CD4-positive, alpha-beta T cell (primary cell): ENCODE measurements around the gene GAS2L2. TPM values are rescaled to one million over a fixed set of nuclear protein-coding genes. Genes with fewer than 3 reads are reported as not detected.
"Not testable (repeated sequence)": the region's sequence is repeated elsewhere in the genome, so short reads cannot be mapped to it uniquely, and the experiment has no call there.

Experiments
- ATAC-seq: fragments of 200-7000 bp; cut with Tn5 transposase; one replicate; pipeline ENCODE4 v1.10.0; 2022; ENCODE audit warnings: mild to moderate bottlenecking; ENCODE audit not compliant: poor library complexity
- CTCF ChIA-PET: fragments of 350-600 bp; sonication (Branson Sonifier 250); formaldehyde crosslinking; loops from one replicate; lab custom pipeline; 2021; ENCODE audit warnings: antibody characterized with exemption, inconsistent platforms; lab: Charles Lee
- POLR2A ChIA-PET: fragments of 350-600 bp; sonication (Branson Sonifier 250); formaldehyde crosslinking; loops from one replicate; lab custom pipeline; 2021; ENCODE audit warnings: antibody characterized with exemption, inconsistent platforms; lab: Charles Lee
- DNase-seq, 14 experiments: peaks; one replicate each; pipeline ENCODE4 v3.0.0-alpha.2; 2013 to 2020; ENCODE audit warnings: mixed read lengths in 2 of 14
- H3K27ac ChIP-seq, 2 donors: one replicate each; pipeline versions ENCODE4 v1.5.1 to v1.7.0; 2013; ENCODE audit warnings: low read length in 2 of 2, low read depth in 1 of 2, mild to moderate bottlenecking in 1 of 2
- H3K27me3 ChIP-seq, 2 experiments: 1 replicate in 1 of 2; 2 replicates in 1 of 2; pipeline versions ENCODE4 v1.6.1 to v1.7.0; 2013; ENCODE audit warnings: low read length in 2 of 2, control low read depth in 1 of 2, mild to moderate bottlenecking in 1 of 2, moderate library complexity in 1 of 2; ENCODE audit not compliant: insufficient read depth in 2 of 2, control insufficient read depth in 1 of 2
- H3K36me3 ChIP-seq: one replicate; pipeline ENCODE4 v1.6.1; 2013; ENCODE audit warnings: low read length, control low read depth; ENCODE audit not compliant: insufficient read depth
- H3K4me1 ChIP-seq: one replicate; pipeline ENCODE4 v1.6.1; 2013; ENCODE audit warnings: low read length, control low read depth; ENCODE audit not compliant: insufficient read depth
- H3K4me3 ChIP-seq: one replicate; pipeline ENCODE4 v1.5.1; 2013; ENCODE audit warnings: mild to moderate bottlenecking, low read length, moderate library complexity
- H3K9me3 ChIP-seq, 2 experiments: 1 replicate in 1 of 2; 2 replicates in 1 of 2; pipeline versions ENCODE4 v1.6.1 to v1.7.0; 2013; ENCODE audit warnings: low read length in 2 of 2, mild to moderate bottlenecking in 2 of 2, control low read depth in 1 of 2, moderate library complexity in 1 of 2; ENCODE audit not compliant: control insufficient read depth in 1 of 2, insufficient read depth in 1 of 2
- H3K27ac Mint-ChIP-seq: one replicate; pipeline ENCODE4 v1.8.0; 2020; ENCODE audit warnings: mixed read lengths
- H3K27me3 Mint-ChIP-seq: one replicate; pipeline ENCODE4 v1.8.0; 2021; ENCODE audit warnings: mixed read lengths
- H3K36me3 Mint-ChIP-seq: one replicate; pipeline ENCODE4 v1.8.0; 2021; ENCODE audit warnings: low read depth, mixed read lengths
- H3K4me1 Mint-ChIP-seq: one replicate; pipeline ENCODE4 v1.8.0; 2021; ENCODE audit warnings: low read depth, mixed read lengths
- H3K4me3 Mint-ChIP-seq: one replicate; pipeline ENCODE4 v1.8.0; 2020; ENCODE audit warnings: mild to moderate bottlenecking, mixed read lengths
- H3K9me3 Mint-ChIP-seq: one replicate; pipeline ENCODE4 v1.8.0; 2020; ENCODE audit warnings: mixed read lengths
- intact Hi-C, 2 experiments: fragments of 100-400 bp; cut with DNase I in 1 of 2; cut with micrococcal nuclease in 1 of 2; formaldehyde crosslinking; loops; one replicate each; pipeline versions ENCODE4 v1.15.1 to v1.9.0; 2023 to 2025; cut with DNase I, micrococcal nuclease
- total RNA-seq, 174 experiments: library from RNA in 2 of 174; stranded (reverse) in 2 of 174; gene quantifications; one replicate each; pipeline ENCODE4 v1.2.3 and lab custom pipeline; 2021 to 2026
- TF ChIP-seq, protein P1 (sequence below): fragments of 200-600 bp; IDR thresholded peaks from one replicate; pipeline ENCODE4 v1.8.0; 2022; ENCODE audit warnings: antibody characterized with exemption, mild to moderate bottlenecking

Gene GAS2L2
- total RNA-seq, 2 experiments from 2014 or later = 0.19 to 0.22 TPM

DNA sequence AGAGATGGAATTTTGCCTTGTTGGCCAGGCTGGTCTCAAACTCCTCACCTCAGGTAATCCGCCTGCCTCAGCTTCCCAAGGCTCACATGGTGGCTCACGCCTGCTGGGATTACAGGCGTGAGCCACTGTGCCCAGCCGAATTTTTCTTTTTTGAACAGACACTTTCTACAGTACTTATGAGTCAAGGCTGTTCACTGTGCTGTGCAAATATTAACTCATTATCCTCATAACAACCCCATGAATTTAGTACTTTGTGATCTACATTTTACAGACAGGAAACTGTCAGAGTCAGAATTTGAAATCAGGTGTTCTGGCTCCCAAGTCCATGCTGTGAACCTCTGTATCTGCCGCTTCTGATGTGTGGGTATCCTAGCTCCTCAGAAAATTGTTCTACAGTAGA, 47.3 kb downstream of the GAS2L2 start:
- H3K4me1 ChIP-seq = peaks cover 8% of the 10 kb centered on the region
- no peak for ATAC-seq
- intact Hi-C loops = no loop called here

DNA sequence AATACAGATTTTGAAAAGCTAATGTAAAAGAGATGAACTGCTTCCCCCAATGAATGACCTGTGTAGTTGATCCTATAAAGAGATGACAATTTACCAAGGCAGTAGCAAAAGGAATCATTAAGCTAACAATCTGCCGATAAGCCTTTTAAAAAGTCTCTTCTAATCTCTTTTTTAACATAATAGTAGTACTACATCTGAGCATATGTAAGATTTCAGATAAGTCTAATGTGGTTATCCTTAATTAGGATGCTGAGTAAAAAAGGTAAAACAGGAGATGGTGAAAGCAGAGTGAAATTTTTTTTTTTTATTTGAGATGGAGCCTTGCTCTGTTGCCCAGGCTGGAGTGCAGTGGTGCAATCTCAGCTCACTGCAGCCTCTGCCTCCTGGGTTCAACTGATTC, 47.8 kb downstream of the GAS2L2 start:
- TF ChIP-seq, protein P1, sequence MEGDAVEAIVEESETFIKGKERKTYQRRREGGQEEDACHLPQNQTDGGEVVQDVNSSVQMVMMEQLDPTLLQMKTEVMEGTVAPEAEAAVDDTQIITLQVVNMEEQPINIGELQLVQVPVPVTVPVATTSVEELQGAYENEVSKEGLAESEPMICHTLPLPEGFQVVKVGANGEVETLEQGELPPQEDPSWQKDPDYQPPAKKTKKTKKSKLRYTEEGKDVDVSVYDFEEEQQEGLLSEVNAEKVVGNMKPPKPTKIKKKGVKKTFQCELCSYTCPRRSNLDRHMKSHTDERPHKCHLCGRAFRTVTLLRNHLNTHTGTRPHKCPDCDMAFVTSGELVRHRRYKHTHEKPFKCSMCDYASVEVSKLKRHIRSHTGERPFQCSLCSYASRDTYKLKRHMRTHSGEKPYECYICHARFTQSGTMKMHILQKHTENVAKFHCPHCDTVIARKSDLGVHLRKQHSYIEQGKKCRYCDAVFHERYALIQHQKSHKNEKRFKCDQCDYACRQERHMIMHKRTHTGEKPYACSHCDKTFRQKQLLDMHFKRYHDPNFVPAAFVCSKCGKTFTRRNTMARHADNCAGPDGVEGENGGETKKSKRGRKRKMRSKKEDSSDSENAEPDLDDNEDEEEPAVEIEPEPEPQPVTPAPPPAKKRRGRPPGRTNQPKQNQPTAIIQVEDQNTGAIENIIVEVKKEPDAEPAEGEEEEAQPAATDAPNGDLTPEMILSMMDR = no peak
- peaks cover 59% of the 10 kb centered on the region for H3K36me3 Mint-ChIP-seq
- H3K9me3 Mint-ChIP-seq = no peaks in the 10 kb centered on the region
- H3K4me3 Mint-ChIP-seq = no peak overlapping the region
- Histone ChIP-seq H3K36me3 (peaks cover 21% of the 10 kb centered on the region), H3K9me3 (no peaks in the 10 kb centered on the region), H3K4me1 (peaks cover 8% of the 10 kb centered on the region), H3K27ac (no peak overlapping the region), H3K4me3 (no peak overlapping the region), H3K27me3 (no peaks in the 10 kb centered on the region)
- CTCF ChIA-PET = no interaction called here
- POLR2A ChIA-PET = no interaction called here
- H3K27me3 Mint-ChIP-seq = no peaks in the 10 kb centered on the region
- no peak overlapping the region for H3K27ac Mint-ChIP-seq
- H3K4me1 Mint-ChIP-seq = peaks cover 67% of the 10 kb centered on the region
- intact Hi-C loops = no loop called here
- no peak for ATAC-seq
- no peak for DNase-seq

More for the DNA sequence above, 47.3 kb downstream of the GAS2L2 start:
- no peak overlapping the region for H3K27ac ChIP-seq
- H3K27me3 ChIP-seq = no peaks in the 10 kb centered on the region
- peaks cover 60% of the 10 kb centered on the region for H3K36me3 Mint-ChIP-seq
- peaks cover 71% of the 10 kb centered on the region for H3K4me1 Mint-ChIP-seq
- no peaks in the 10 kb centered on the region for H3K27me3 Mint-ChIP-seq
- ChIA-PET CTCF (no interaction called here), POLR2A (no interaction called here)
- H3K36me3 ChIP-seq = peaks cover 22% of the 10 kb centered on the region
- no peak overlapping the region for H3K27ac Mint-ChIP-seq
- no peaks in the 10 kb centered on the region for H3K9me3 ChIP-seq
- H3K9me3 Mint-ChIP-seq = no peaks in the 10 kb centered on the region
- TF ChIP-seq, protein P1 = no peak
- DNase-seq = no peak
- H3K4me3 ChIP-seq = no peak overlapping the region
- H3K4me3 Mint-ChIP-seq = no peak overlapping the region

DNA sequence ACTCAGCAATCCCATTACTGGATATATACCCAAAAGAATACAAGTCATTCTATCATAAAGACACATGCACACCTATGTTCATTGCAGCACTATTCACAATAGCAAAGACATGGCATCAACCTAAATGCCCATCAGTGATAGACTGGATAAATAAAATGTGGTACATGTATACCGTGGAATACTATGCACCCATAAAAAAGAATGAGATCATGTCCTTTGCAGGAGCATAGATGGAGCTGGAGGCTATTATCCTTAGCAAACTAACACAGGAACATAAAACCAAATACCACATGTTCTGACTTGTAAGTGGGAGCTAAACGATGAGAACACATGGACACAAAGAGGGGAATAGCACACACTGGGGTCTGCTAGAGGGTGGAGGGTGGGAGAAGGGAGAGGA, 49.7 kb downstream of the GAS2L2 start:
- H3K9me3 Mint-ChIP-seq, H3K9me3 ChIP-seq, H3K27ac Mint-ChIP-seq, ATAC-seq, H3K4me3 Mint-ChIP-seq, POLR2A ChIA-PET, CTCF ChIA-PET, DNase-seq, intact Hi-C loops, H3K27ac ChIP-seq, H3K27me3 ChIP-seq, H3K27me3 Mint-ChIP-seq, H3K4me1 ChIP-seq, H3K4me3 ChIP-seq: not testable (repeated sequence)
- Mint-ChIP-seq H3K4me1 (peaks cover 50% of the 10 kb centered on the region), H3K36me3 (peaks cover 57% of the 10 kb centered on the region)
- H3K36me3 ChIP-seq = peaks cover 13% of the 10 kb centered on the region

DNA sequence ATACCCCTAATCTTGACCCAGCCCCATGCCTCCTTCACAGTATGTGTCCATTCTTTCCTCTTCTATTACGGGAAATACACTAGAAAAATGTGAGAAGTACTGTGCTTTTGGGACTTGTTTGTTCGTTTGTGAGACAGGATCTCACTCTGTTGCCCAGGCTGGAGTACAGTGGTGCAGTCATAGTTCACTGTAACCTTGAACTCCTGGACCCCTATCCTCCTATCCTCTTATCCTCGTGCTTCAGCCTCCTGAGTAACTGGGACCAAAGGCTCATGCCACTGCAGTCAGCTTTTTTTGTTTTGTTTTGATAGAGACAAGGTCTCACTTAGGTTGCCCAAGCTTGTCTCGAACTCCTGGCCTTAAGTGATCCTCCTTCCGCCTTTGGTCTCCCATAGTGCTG, 51.5 kb downstream of the GAS2L2 start:
- Mint-ChIP-seq H3K36me3 (peaks cover 53% of the 10 kb centered on the region), H3K4me1 (peaks cover 35% of the 10 kb centered on the region), H3K4me3 (no peak overlapping the region), H3K27me3 (no peaks in the 10 kb centered on the region), H3K9me3 (no peaks in the 10 kb centered on the region), H3K27ac (no peak overlapping the region)
- intact Hi-C loops = no loop called here
- no peak for ATAC-seq
- TF ChIP-seq, protein P1 = no peak
- Histone ChIP-seq H3K4me1 (no peaks in the 10 kb centered on the region), H3K27ac (no peak overlapping the region), H3K36me3 (peaks cover 23% of the 10 kb centered on the region), H3K4me3 (no peak overlapping the region), H3K9me3 (no peaks in the 10 kb centered on the region), H3K27me3 (no peaks in the 10 kb centered on the region)
- CTCF ChIA-PET = no interaction called here
- DNase-seq = no peak
- POLR2A ChIA-PET = no interaction called here
